ENCODE data around the gene NISCH.

NISCH gene

DNA sequence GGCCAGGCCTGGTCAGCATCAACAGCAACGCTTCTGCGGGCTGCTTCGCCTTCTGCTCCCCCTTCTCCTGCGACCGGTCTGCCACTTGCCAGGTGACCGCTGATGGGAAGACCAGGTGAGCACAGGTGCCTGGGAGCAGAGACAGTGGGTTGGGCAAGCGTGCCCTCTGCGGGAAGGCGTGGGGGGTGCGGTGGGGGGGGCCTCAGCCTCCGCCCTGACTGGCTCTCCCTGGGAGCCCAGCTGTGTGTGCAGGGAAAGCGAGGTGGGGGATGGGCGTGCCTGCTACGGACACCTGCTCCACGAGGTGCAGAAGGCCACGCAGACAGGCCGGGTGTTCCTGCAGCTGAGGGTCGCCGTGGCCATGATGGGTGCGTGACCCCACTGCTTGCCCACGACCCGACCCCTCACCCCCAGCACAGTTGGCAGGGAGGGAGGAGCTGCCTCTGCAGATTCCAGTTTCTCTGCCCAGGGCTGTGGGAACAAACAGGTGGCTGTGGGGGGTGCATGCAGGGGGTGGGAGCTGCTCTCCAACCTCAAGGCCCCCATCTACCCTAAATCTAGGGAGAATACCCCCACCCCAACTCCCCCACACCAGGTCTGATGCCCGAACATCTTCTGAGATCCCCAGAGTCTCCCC lies 48.5 kb downstream of the NISCH start:
- TF ChIP-seq, protein P1, sequence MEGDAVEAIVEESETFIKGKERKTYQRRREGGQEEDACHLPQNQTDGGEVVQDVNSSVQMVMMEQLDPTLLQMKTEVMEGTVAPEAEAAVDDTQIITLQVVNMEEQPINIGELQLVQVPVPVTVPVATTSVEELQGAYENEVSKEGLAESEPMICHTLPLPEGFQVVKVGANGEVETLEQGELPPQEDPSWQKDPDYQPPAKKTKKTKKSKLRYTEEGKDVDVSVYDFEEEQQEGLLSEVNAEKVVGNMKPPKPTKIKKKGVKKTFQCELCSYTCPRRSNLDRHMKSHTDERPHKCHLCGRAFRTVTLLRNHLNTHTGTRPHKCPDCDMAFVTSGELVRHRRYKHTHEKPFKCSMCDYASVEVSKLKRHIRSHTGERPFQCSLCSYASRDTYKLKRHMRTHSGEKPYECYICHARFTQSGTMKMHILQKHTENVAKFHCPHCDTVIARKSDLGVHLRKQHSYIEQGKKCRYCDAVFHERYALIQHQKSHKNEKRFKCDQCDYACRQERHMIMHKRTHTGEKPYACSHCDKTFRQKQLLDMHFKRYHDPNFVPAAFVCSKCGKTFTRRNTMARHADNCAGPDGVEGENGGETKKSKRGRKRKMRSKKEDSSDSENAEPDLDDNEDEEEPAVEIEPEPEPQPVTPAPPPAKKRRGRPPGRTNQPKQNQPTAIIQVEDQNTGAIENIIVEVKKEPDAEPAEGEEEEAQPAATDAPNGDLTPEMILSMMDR (IDR thresholded peaks at IDR 0.05; ENCODE audit: control insufficient read depth, insufficient read depth, low read depth, low read length, missing control alignments) = no peak
- DNase-seq (ENCODE audit: low read depth) = no peak
- no peak overlapping the region for H3K4me3 ChIP-seq (ENCODE audit: control insufficient read depth, low read depth, low read length)

DNA sequence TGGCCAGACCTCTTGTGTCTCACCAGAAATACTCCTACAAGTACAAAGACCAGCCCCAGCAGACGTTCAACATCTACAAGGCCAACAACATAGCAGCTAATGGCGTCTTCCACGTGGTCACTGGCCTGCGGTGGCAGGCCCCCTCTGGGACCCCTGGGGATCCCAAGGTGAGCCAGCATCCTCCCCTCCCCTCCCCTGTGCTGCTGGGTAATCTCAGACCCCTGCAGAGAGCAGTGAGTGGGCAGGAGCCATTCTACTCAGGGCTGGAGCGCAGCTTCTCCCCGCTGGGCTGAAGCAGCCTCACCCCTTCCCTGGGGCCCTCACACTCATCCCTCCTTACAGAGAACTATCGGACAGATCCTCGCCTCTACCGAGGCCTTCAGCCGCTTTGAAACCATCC lies 49.6 kb downstream of the NISCH start:
- H3K4me3 ChIP-seq (ENCODE audit: control insufficient read depth, low read depth, low read length) = no peak overlapping the region
- TF ChIP-seq, protein P1 (IDR thresholded peaks at IDR 0.05; ENCODE audit: control insufficient read depth, insufficient read depth, low read depth, low read length, missing control alignments) = no peak
- no peak for DNase-seq (ENCODE audit: low read depth)

DNA sequence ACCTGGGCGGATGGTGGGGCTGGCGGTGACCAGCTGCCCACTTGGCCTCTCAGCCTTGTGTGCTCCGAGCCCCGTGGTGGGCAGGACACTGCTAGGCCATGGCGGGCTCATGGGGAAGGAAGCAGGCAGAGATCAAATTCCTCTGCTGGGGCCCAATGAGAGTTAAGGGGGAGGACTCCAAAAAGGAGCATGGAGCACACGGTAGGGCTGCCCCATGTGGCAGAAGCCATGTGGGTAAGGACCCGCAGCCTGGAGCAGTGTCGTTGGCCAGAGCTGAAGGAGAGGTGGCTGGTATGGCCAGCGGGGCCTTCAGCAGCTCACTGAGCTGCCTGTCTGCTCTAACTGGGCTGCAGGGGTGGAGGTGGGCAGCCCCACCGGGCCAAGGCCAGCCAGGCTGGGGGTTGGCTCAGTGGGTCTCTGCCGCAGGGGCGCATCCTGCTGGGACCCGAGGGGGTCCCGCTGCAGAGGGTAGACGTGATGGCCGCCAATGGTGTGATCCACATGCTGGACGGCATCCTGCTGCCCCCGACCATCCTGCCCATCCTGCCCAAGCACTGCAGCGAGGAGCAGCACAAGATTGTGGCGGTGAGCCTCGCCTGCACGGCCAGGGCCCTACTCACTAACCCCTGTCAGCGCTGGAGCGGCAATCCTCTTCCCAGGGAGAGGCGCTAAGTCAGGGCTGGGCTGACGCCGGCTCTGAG lies 51.0 kb downstream of the NISCH start:
- TF ChIP-seq, protein P1 (IDR thresholded peaks at IDR 0.05; ENCODE audit: control insufficient read depth, insufficient read depth, low read depth, low read length, missing control alignments) = no peak
- DNase-seq (ENCODE audit: low read depth) = no peak
- H3K4me3 ChIP-seq (ENCODE audit: control insufficient read depth, low read depth, low read length) = no peak overlapping the region

DNA sequence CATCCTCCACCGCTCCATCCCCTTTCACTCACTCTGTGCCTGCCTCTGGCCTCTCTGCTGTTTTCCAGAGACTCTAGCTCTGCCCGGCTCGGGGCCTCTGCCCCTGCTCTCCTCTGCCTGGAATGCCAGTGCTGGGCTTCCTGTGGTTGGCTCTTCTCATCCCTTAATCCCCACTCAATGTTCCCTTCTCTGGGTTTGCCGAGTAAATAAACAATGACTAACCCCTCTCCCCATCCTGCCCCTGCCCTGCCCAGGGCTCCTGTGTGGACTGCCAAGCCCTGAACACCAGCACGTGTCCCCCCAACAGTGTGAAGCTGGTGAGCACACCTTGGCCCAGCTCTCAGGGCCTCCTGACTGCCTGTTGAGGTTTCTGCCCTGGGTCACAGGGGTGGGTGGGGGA lies 52.0 kb downstream of the NISCH start:
- TF ChIP-seq, protein P1 (IDR thresholded peaks at IDR 0.05; ENCODE audit: control insufficient read depth, insufficient read depth, low read depth, low read length, missing control alignments) = no peak
- H3K4me3 ChIP-seq (ENCODE audit: control insufficient read depth, low read depth, low read length) = no peak overlapping the region
- no peak for DNase-seq (ENCODE audit: low read depth)

DNA sequence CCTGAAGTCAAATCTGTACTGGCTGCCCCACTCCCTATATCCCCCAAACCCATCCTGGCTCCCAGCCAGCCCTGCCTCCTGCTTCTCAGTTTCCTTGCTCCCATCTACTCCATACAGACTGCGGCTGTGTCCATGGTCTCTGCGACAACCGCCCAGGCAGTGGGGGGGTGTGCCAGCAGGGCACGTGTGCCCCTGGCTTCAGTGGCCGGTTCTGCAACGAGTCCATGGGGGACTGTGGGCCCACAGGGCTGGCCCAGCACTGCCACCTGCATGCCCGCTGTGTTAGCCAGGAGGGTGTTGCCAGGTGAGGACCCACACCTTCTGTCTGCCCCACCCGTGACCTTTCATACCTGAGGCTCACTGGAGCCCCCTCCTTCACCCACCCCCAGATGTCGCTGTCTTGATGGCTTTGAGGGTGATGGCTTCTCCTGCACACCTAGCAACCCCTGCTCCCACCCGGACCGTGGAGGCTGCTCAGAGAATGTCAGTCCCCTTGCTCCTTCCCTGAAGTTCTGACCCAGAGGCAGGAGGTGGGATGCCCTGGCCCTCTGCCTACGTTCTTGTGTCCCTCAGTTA lies 54.4 kb downstream of the NISCH start:
- H3K4me3 ChIP-seq (ENCODE audit: control insufficient read depth, low read depth, low read length) = no peak overlapping the region
- TF ChIP-seq, protein P1 (IDR thresholded peaks at IDR 0.05; ENCODE audit: control insufficient read depth, insufficient read depth, low read depth, low read length, missing control alignments) = no peak
- no peak for DNase-seq (ENCODE audit: low read depth)

DNA sequence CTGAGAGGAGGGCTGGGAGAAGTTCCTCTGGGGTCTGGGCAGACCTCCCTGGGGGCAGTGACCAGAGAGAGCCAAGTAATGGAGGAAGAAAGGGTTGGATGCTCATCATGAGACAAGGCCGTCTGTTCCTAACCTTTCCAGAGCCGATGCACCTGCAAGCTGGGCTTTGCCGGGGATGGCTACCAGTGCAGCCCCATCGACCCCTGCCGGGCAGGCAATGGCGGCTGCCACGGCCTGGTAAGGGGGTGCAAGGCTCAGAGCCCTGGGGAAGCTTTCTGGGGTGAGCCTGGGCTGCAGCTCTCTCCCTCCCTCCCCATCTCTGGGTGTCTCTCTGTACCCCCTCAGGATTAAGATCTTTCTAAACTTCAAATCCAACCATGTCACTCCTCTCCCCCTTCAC lies 56.1 kb downstream of the NISCH start:
- TF ChIP-seq, protein P1 (IDR thresholded peaks at IDR 0.05; ENCODE audit: control insufficient read depth, insufficient read depth, low read depth, low read length, missing control alignments) = no peak
- no peak for DNase-seq (ENCODE audit: low read depth)
- H3K4me3 ChIP-seq (ENCODE audit: control insufficient read depth, low read depth, low read length) = no peak overlapping the region

All from AG09309 (cell line).